GM18861 (cell line): ENCODE results near the gene CREB3L4.
A peak's percentile ranks its signal among the peaks of the same experiment; 100 is the strongest.
"Not testable (repeated sequence)": the region's sequence is repeated elsewhere in the genome, so short reads cannot be mapped to it uniquely, and the experiment has no call there.

Experiments
- ATAC-seq: cut with Tn5 transposase; IDR thresholded peaks from one replicate; pipeline ENCODE4 v1.9.1; 2021; ENCODE audit not compliant: unreplicated experiment

The CREB3L4 gene

DNA sequence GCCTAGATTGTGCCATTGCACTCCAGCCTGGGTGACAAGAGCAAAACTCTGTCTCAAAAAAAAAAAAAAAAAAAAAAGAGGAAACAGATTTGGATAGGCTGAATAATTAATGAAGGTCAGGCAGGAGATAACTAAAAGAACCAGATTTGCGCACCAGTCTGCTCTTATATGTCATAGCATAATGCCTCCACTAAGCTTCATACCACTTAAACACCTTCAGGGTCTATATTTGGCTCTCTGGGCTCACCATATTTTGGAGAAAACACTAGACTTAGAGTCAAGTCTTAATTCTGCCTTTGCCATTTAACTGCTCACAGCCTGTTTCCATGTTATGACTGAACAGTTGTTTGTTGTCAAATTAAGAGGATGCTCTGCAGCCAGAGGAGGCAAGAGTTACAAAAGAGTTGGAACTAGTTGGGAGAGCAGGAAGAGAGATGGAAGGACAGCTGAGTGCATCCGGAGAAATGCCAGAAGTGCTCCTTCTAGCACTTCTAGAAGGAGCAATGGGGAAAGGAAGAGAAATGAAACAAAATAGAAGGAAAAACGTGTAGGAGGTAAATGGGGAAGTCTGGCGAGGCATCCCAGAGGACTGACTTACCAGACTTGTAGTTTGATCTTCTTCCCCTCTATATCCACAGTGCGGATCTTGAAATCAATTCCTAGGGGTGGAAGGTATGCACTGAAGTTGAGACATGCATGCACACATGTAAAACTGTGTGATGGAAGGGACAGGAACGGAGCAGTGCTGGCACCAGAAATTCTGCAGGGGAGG lies 16.6 kb downstream of the CREB3L4 start:
- no peak for ATAC-seq

DNA sequence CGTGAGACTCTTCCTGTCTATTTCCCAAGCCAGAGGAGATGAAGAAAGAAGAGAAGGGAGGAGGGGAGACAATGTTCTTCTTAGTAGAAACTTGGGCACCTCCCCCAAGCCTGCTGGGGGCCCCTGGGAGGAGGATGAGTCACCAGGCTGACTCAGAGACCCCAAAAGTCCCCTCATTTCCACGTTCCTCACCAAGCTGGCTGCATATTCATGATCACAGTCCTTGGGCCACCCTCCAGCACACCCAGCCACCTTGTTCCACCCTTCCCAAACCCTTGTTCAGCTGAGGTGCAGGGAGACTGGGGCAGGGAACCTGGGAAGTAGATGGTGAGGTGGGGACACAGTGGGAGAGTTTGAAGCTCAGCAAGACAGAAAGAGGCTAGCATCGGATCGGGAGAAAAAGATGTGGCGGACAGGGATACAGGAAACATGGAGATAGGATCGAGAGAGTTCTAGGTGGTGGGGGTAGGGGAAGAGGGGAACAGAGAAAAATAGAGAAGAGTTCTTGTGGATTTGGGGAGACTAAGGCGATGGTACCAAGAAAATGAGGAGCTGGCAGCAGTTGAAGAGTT lies 17.7 kb downstream of the CREB3L4 start:
- no peak for ATAC-seq

DNA sequence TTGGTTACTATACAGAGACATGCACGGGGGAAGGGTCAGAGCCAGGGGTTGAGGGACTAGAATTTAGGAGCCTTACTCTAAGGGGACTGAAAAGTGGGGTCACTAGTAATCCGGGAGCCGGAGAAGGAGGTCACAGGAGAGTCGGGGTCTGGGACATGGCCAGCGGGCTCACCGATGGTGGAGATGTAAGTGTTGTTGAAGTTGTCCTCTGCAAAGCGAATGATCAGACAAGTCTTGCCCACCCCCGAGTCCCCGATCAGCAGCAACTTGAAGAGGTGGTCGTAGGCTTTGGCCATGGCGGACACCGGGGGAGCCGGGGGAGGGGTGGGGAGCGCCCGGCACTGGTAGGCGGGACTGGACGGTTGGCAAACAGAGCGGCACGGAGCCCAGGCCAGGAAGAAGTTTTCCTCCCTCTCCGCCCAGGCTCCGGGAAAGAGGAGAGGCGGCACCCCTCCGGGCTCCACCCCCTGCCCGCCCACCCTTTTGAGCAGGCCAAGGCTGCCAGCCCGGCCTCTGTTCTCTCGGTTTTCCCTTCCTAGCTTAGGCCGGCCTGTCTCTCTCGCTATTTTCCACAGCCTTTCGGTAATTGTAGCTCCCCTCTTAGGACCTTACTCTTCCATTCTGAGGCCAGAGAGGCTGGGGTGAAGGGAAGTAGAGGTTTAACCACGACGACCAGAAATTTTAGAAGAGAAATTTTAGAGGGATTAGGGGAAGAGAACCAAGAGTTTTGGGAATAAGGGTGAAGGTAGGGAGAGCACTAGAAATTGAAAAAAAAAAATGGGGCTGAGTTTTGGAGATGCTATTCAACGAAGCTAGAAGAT lies 18.4 kb downstream of the CREB3L4 start, which contains the start of gene RAB13:
RAB13 (minus strand) TSS at position 399 of the 821 bp plus-strand sequence; CDS start at position 296, 103 bp downstream.
- no peak for ATAC-seq

DNA sequence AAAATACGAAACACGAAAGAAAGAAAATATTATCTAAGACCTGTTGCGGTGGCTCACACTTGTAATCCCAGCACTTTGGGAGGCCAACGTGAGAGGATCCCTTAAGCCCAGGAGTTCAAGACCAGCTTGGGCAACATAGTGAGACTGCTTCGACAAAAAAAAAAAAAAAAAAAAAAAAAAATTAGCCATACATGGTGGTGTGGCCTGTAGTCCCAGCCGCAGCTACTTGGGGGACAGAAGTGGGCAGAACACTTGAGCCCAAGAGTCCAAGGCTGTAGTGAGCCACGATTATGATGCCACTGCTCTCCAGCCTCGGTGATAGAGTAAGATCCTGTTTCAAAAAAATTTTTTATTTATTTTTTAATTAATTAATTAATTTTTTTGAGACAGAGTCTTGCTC lies 19.9 kb downstream of the CREB3L4 start:
- ATAC-seq: no peak

GRCh38 chr1:153990468-153991150 lies 22.9 kb downstream of the CREB3L4 start, which contains the start of gene RPS27:
TSS of gene RPS27 (plus strand) at chr1:153990762. CDS start at chr1:153990797, 35 bp downstream.
- ATAC-seq: peak; percentile 69

- no peak for ATAC-seq
Measured at GRCh38 chr1:153991151-153991630, 23.5 kb downstream of the CREB3L4 start.

GRCh38 chr1:153991806-153992205 lies 24.1 kb downstream of the CREB3L4 start:
- no peak for ATAC-seq

GRCh38 chr1:153995202-153995601 lies 27.5 kb downstream of the CREB3L4 start:
- no peak for ATAC-seq

GRCh38 chr1:153995640-153996039 lies 27.9 kb downstream of the CREB3L4 start:
- no peak for ATAC-seq

DNA sequence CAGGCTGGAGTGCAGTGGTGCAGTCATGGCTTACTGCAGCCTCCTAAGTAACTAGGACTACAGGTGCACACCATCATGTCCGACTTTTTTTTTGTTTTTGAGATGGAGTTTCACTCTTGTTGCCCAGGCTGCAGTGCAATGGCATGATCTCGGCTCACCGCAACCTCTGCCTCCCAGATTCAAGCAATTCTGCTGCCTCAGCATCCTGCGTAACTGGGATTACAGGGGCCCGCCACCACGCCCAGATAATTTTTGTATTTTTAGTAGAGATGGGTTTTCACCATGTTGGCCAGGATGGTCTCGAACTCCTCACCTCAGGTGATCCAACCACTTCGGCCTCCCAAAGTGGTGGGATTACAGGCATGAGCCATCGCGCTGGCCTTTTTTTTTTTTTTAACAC lies 29.2 kb downstream of the CREB3L4 start:
- ATAC-seq: not testable (repeated sequence)

- ATAC-seq: no peak
Measured at GRCh38 chr1:154000420-154000819, 32.7 kb downstream of the CREB3L4 start.

- no peak for ATAC-seq
Measured at GRCh38 chr1:154006136-154006535, 38.4 kb downstream of the CREB3L4 start.

GRCh38 chr1:154012129-154012528 lies 44.4 kb downstream of the CREB3L4 start:
- ATAC-seq: no peak

- ATAC-seq: not testable (repeated sequence)
Measured at GRCh38 chr1:154012543-154012942, 44.8 kb downstream of the CREB3L4 start.

DNA sequence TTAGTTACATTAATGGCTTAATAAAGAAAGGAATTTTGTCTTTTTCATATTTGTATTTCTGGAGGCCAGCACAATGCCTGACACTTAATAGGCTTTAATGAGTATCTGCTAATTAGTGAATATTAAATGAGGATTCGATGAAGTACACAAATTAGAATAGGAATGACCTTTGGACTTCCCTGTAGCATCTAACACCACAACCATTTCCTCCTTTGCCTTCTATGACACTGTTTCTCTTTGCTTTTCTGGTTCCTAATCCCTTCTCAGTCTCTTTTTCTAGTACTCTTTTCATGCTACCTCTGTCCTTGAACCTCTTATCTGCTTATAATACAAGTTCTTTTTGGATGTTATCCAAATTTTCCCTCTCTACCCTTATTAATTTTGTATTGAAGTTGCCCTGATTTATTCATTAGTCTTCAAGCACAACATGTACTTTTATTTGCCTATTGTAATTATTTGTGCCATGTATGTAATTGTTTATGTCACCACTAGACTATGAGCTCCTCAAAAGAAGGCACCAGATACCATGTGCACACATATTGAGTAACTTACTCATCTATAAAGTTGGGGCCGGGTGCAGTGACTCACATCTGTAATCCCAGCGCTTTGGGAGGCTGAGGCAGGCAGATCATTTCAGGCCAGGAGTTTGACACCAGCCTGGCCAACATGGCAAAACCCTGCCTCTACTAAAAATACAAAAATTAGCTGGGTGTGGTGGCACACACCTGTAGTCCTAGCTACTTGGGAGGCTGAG lies 46.6 kb downstream of the CREB3L4 start:
- ATAC-seq: no peak

- no peak for ATAC-seq
Measured at GRCh38 chr1:154019269-154019668, 51.6 kb downstream of the CREB3L4 start.

DNA sequence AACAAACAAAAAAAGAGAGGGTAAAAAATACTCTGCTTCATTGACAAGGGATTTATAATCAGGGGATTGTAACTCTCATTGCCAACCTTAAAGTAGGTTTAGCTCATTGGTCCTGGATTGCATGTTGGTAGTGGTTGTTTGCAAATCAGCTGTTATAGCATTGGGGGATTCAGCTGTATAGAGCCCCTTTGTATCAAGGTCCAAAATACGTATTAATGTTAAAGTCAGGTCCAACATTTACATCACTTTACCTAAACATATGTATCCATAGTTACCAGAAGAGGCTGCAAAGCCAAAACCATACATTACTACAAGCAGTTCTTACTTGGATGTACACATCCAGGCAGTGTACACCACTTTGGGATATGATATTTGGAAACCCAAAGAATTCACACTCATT lies 52.2 kb downstream of the CREB3L4 start:
- ATAC-seq: no peak
